ENCODE data around the gene RBM5.

DNA sequence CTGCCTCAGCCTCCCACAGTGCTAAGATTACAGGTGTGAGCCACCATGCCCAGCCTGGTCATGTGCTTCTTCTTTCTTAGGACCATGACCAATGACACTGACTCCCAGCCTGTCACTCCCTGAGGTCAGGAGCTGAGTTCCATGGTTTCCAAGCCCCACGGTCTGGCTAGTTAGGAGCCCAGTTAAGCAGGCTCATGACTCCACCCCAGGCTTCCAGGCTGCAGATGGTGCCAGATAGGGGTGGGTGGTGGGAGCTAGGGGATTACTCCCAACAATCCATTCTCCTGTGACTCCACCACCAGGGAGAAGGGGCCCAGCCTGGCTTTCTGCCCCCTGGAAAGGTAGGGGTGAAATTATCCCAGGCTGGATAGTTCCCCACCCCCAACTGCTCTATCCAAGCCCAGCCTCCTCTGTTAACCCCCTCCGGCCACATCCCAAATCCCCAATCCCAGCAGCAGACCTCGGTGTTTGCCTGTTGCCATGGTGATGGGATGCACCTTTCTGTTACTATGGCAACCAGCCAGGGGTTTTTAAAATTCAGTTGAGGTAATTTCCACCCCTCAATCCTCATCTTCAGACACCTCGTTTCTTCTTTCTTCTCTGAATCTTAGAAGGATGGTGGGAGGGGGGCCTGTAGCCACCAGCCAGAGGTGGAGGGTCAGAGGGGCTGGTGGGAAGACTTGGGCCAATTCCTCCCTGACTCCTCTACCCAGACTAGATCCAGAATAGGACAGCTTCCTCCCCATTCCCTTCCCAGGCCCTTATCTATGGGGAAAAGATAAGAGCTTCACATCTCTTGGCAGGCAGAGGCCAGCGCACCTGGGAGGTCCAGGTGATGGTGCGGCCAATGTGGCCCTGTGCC, 43.9 kb downstream of the RBM5 start:
- TF ChIP-seq CTCF (IDR thresholded peaks at IDR 0.05) (no peak), HMGXB4 (CRISPR knock-in tag; IDR thresholded peaks at IDR 0.05) (no peak), ELF4 (CRISPR knock-in tag; IDR thresholded peaks at IDR 0.05; ENCODE audit: low read depth) (no peak)

Measured in WTC11 (cell line).